ENCODE measurements around the gene PPM1A.

DNA sequence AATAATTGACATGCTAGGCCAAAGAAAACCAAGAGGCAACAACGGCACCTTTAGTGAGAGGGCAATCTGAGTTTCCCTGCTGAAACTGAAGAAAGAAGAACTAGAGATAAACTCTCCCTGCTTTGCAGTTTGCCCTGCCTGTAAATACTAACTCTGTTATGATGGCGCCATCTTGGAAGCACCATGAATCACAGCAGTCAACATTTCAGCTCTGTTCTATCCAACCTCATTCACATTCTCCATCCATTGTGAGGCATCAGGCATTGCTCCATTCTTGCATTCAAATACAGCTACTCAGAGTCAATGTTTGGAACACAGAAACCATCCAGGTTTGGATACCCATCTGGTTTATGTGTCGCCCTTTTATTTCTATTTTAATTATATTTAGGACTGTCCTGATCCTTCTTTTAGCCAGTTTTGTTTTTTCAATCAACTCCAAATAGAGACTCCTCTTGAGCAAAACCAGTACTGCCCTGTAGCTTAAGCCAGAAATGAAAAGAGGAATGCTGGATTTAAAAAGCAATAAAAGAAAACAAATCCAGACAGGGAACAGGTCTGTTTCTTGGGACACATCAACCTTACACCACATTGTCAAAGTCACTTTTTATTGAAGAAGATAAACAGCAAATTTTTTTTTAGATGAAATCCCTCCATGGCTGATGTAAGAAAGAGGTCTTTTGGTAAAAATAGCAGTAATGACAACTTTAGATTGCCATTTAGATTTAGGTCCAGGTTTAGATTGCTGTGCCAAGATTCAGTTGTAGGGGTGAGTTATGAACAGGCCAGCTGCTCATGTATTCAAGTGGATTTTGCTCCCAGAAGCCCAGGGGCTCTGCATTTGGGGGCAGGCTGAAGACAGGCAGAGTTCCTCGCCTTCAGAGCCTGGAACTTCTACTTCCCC lies 33.3 kb upstream of the PPM1A start:
- TF ChIP-seq POLR2A (IDR thresholded peaks at IDR 0.05; ENCODE audit: low read length) (no peak), GATA1 (IDR thresholded peaks at IDR 0.05; ENCODE audit: low read depth, low read length) (no peak)
